ENCODE data around the gene COLGALT1. TPM values are rescaled to one million over a fixed set of nuclear protein-coding genes. Genes with fewer than 3 reads are reported as not detected.

COLGALT1 gene
- total and polyA plus RNA-seq, 2 of the 8 experiments (the other 6 are each of a cell fraction or from before 2014, with no cell fraction given), result 44.7 to 58.1 TPM

GRCh38 chr19:17534767-17535166, 20.7 kb upstream of the COLGALT1 start (continued):
- TF ChIP-seq, protein P1, sequence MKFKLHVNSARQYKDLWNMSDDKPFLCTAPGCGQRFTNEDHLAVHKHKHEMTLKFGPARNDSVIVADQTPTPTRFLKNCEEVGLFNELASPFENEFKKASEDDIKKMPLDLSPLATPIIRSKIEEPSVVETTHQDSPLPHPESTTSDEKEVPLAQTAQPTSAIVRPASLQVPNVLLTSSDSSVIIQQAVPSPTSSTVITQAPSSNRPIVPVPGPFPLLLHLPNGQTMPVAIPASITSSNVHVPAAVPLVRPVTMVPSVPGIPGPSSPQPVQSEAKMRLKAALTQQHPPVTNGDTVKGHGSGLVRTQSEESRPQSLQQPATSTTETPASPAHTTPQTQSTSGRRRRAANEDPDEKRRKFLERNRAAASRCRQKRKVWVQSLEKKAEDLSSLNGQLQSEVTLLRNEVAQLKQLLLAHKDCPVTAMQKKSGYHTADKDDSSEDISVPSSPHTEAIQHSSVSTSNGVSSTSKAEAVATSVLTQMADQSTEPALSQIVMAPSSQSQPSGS (IDR thresholded peaks at IDR 0.05; ENCODE audit: low read length), result no peak
